ENCODE data around the gene CAB39L. TPM values are rescaled to one million over a fixed set of nuclear protein-coding genes. Genes with fewer than 3 reads are reported as not detected.

CAB39L gene
- polyA plus RNA-seq, 2 of the 4 experiments (the other 2 are of a cell fraction), result 2.3 to 5.2 TPM

- WGBS (ENCODE audit: missing lambda C conversion rate), result 69% methylated on average over 5 of the region's 5 CpGs
These were observed 55.7 kb downstream of the CAB39L start for GRCh38 chr13:49388091-49388635.

GRCh38 chr13:49386664-49387063 is 57.2 kb downstream of the CAB39L start:
- no peak for ATAC-seq

More at GRCh38 chr13:49388091-49388635, 55.7 kb downstream of the CAB39L start:
- Histone ChIP-seq H3K9me3 (no peaks in the 10 kb centered on the region), H3K27ac (no peak overlapping the region), H3K4me1 (no peaks in the 10 kb centered on the region), H3K4me3 (no peak overlapping the region), H3K4me2 (no peak overlapping the region)
- DNase-seq (ENCODE audit: low read depth in 1 of 2, low spot score in 1 of 2), result no peak
- TF ChIP-seq ZSCAN20 (CRISPR knock-in tag; IDR thresholded peaks at IDR 0.05) (no peak), POLR2AphosphoS2 (conservative IDR thresholded peaks at IDR 0.05; ENCODE audit: low read length) (no peak), FOSB (CRISPR knock-in tag; IDR thresholded peaks at IDR 0.05) (no peak), PHF8 (IDR thresholded peaks at IDR 0.05; ENCODE audit: borderline replicate concordance, low read depth) (no peak), ZNF302 (CRISPR knock-in tag; IDR thresholded peaks at IDR 0.05) (no peak), TP53 (CRISPR knock-in tag; IDR thresholded peaks at IDR 0.05) (no peak), JUN (IDR thresholded peaks at IDR 0.05) (no peak)
- FAIRE-seq, result no peak
- POLR2A ChIA-PET, result no interaction called here
- ATAC-seq, result no peak
- CTCF ChIA-PET, result no interaction called here

More at GRCh38 chr13:49386664-49387063, 57.2 kb downstream of the CAB39L start:
- TF ChIP-seq EHF (CRISPR knock-in tag; IDR thresholded peaks at IDR 0.05) (no peak), HOXB13 (CRISPR knock-in tag; IDR thresholded peaks at IDR 0.05; ENCODE audit: low read depth) (no peak), E2F6 (IDR thresholded peaks at IDR 0.05; ENCODE audit: borderline replicate concordance, low read depth) (no peak), RCOR1 (IDR thresholded peaks at IDR 0.05; ENCODE audit: low read depth, low read length) (no peak), MAX (IDR thresholded peaks at IDR 0.05) (no peak), SMC3 (IDR thresholded peaks at IDR 0.05) (no peak), NPAS2 (CRISPR knock-in tag; IDR thresholded peaks at IDR 0.05; ENCODE audit: borderline replicate concordance) (no peak), RARB (CRISPR knock-in tag; IDR thresholded peaks at IDR 0.05) (no peak), RFX5 (IDR thresholded peaks at IDR 0.05) (no peak), RAD21 (conservative IDR thresholded peaks at IDR 0.05 in 1 of 2, IDR thresholded peaks at IDR 0.05 in 1 of 2) (no peak), CBX8 (IDR thresholded peaks at IDR 0.05) (no peak), EP300 (IDR thresholded peaks at IDR 0.05) (no peak), ZFP36 (IDR thresholded peaks at IDR 0.05; ENCODE audit: borderline replicate concordance, partially characterized antibody) (no peak), ELK1 (IDR thresholded peaks at IDR 0.05; ENCODE audit: low read depth, low read length) (no peak), ZNF302 (CRISPR knock-in tag; IDR thresholded peaks at IDR 0.05) (no peak), PBX3 (IDR thresholded peaks at IDR 0.05) (no peak), BCL3 (IDR thresholded peaks at IDR 0.05) (no peak), HEYL (CRISPR knock-in tag; IDR thresholded peaks at IDR 0.05) (no peak)
- no peak overlapping the region for H3K4me3 ChIP-seq
- DNase-seq (ENCODE audit: low read depth in 1 of 2, low spot score in 1 of 2) (no peak), FAIRE-seq (no peak)
- ChIA-PET POLR2A (no interaction called here), CTCF (no interaction called here)
- 75% methylated on average over 2 of the region's 2 CpGs for whole genome bisulfite sequencing (ENCODE audit: missing lambda C conversion rate)
- H3K4me1 ChIP-seq, result no peaks in the 10 kb centered on the region
- H3K4me2 ChIP-seq, result no peak overlapping the region
- no peaks in the 10 kb centered on the region for H3K9me3 ChIP-seq
- H3K27ac ChIP-seq, result no peak overlapping the region
